ENCODE data around the gene KIF1C. TPM values are rescaled to one million over a fixed set of nuclear protein-coding genes. Genes with fewer than 3 reads are reported as not detected.

The KIF1C gene
- total RNA-seq, result 1.1 TPM

DNA sequence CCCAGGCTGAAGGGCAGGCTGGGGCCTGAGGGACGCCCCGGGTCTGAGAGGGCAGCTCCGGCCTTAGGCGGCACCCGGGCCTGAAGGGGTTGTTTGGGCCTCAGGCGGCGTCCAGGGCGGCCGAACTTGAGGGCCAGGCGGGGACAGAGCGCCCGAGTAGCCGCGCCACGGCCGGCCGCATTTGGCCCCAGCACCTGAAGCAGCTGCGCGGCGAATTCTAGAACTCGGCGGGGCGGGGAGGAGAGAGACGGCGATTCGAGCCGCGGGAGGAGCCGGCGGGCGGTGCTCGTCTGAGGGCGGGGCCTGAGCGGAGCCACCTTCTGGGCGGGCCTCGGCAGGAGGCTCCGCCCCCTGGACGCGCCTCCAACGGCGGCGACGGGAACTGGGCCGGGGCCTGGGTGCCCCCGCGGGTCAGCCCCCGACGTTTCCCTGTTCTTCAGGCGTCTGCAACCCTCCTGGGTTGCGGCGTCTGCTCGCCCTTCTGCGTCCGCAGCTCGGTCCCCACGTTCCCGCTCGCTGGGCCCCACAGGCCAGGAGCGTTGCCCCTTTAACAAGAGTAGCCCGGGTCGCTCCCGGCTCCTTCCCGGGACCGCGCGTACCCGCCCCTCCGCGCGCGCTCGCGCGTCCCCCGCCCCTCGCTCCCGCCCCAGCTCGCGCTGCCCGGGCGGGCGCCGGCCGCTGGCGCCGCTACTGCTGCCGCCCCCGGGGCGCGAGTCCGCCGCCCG, at the start of gene KIF1C, which contains the start of gene INCA1:
Gene KIF1C (plus strand): TSS at position 649 of the 725 bp plus-strand sequence. CDS start 2,297 bp downstream, outside the sequence.
Gene INCA1 (minus strand): TSS at position 221 of the 725 bp plus-strand sequence. CDS start 3,085 bp downstream, outside the sequence.
- peak; percentile 80 to 88 (median 86) for DNase-seq (ENCODE audit: low read depth in 2 of 3, low spot score in 2 of 3)

DNA sequence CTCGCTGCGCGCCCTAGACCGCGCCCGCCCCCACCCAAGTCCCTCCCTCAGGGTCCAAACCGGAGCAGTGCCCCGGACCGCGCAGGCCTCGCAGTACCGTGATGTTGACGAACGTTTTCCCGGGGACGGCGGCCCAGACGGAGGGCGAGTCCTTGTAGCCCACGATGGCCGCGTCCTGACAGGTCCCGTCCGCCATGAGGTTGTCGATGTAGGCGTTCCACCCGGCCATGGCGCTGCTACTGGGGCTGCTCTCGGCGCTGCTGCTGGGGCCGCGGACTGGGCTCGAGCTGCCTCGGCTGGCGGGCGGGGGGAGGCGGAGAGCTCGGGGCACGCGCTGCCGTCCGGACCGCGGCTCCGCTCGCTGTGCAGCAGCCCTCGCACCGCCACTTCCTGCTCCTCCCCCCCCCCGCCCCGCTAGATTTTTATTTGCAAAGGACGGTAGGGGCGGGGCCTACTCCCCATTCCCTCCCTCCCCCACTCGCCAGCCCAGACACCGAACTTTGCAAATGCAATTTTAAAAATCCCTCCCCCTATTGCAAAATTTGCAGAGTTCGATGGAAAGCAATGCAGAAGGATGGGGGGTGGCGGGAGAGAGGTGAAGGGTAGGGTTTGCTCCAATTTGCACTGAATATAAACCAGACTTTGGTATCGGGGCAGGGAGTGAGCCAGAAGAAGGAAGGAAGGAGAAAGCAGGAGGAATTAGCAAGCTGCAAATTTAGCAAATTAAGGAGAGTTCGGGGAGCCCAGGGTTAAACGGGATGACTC, 49.4 kb upstream of the KIF1C start, which contains the start of gene PFN1:
Gene PFN1 (minus strand): TSS at position 365 of the 765 bp plus-strand sequence. CDS start 136 bp downstream, at position 229.
- DNase-seq (ENCODE audit: low read depth in 2 of 3, low spot score in 2 of 3), result peak; percentile 82 to 94 (median 92)

DNA sequence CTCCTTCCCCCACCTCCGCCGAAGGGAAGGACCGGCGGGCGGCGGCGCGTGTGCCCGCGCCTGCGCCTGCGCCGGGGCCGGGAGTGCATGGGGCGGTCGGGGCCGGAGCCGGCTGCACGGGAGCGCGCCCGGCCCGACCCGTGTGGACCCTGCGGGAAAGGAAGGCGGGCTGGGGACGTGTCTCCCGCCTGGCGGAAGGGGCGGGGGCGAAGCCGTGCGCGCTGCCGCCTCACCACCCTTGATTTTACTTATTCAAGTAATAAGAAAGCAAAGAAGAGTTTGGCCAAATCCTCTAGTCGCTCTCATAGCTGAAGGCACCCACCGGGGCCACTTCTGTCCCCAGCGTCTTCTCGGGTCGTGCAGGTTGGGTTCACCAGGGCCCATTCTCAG, 48.8 kb upstream of the KIF1C start:
- peak in 2 of 3 donors; percentile 75 to 86 for DNase-seq (ENCODE audit: low read depth in 2 of 3, low spot score in 2 of 3)

DNA sequence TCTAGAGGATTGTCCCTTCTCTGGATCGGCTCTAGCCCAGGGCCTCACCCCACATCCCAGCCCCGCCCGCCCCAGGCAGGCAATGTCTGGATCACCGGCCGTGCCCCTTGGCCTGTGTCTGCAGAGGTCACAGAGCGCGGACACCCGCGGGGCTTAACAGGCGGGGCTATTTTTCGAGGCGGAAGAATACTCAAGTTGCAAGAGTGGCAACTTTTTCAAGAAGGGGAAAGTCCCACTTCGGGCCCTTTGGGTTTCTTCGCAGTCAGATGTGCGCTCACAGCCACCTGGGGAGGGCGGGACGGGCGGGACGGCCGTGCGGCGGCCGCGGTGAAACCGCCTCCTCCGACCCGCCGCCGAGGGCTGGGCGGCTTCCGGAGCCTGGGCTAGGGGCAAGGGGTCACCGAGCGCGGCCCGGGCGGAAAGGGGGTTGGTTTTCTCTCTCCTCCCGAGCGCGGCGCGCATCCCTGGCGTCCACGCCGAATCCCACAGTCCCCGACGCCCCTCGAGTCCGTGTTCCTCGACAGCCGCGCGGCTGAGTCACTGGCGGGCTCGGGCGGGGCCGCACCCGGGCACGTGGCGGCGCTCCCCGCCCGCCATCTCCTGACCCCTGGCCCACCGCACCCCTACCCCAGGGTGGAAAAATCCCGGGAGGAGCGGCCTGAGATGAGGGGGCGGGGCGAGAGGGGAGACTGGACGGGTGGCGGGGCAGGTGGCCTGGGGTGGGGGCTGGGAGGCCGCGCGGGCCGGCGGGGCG, 48.3 kb upstream of the KIF1C start:
- DNase-seq (ENCODE audit: low read depth in 2 of 3, low spot score in 2 of 3), result peak; percentile 78 to 88 (median 80)

DNA sequence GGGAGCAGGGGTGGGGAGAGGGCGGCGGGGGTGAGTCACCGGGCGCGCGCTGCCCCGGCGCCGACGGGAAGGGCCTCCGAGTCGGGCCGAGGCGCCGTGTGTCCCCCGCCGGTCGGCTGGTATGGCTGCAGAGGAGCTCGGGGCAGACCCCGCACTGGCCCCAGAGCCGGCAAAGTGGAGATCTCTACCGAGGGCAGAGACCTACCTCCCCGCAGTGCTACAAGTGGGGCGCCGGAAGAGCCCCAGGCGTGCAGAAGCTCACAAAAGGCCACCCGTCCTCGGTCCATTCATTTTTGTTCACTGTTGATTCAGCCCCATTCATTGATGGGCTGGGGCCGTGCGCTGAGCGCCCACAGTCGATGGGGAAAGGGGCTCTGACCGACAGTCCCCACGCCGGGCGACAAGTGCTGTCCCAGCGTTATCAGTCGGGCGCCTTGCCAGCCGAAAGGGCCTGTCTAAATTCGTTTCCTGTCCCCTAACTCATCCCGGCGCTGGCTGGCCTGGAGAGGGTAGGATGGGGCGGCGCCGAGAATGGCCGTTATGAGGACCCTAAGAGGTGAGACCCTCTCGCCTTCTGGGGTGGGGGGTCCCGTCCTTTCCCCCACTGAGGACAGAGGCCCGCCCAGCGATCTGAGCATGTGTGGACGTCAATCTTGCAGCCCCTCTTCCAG, 47.5 kb upstream of the KIF1C start:
- DNase-seq (ENCODE audit: low read depth in 2 of 3, low spot score in 2 of 3), result no peak

DNA sequence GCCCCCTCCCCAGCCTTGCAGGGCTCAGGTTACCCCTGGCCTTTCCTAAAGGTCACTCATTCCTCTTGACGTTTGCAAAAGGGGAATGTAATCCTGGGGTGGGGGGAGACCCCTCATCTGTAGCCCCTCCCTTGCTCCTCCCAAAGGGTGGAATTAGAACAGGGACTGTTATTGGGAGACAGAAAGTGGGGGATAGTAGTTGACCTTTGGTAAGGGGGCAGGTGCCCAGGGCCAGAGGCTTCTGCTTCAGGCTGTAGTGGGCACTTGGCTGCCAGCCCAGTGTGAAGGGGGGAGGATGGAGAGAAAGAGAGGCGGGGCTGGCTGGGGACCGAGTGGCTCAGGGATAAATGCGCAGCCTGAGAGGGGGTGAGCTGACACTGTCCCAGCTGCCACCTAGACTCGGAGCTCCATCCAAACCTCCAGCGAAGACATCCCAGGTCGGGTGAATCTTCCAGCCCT, 47.0 kb upstream of the KIF1C start, which contains the start of gene ENO3:
Gene ENO3 (plus strand): TSS at position 374 of the 459 bp plus-strand sequence. CDS start 711 bp downstream, outside the sequence.
- DNase-seq (ENCODE audit: low read depth in 2 of 3, low spot score in 2 of 3), result no peak

DNA sequence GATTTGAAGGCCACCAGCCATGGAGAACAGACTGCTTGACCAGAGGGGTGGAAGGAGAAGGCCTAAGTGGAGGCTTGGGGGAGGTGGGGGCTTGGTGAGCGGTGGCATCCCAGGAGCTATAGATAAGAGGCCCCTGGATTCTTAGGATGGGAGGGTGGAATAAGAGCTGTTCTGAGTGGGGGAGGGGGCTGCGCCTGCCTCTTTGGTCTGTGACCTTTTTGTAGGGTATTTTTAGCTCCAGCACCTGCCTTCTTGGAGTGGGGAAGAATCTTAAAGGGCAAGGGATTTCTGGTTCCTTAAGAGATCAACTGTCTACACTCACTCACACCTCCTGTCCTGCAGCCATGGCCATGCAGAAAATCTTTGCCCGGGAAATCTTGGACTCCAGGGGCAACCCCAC, 46.3 kb upstream of the KIF1C start:
- no peak for DNase-seq (ENCODE audit: low read depth in 2 of 3, low spot score in 2 of 3)

DNA sequence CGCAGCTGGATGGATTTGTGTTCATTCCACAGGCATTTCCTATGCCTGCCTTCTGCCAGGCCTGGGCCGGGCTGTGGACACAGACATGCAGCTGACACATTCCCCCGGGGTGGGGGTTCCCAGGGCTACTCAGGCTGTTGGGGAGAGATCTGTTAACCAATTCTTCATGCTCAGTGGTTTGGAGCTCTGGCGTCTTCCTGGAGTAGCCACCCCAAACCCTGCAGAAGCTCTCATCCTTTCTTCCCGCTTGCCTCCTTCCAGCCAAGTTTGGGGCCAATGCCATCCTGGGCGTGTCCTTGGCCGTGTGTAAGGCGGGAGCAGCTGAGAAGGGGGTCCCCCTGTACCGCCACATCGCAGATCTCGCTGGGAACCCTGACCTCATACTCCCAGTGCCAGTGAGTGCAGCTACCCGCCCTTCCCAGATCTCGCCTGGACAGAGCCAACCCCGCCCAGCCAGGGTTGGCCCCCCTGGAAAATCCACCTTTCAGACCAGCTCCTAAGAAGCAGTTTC, 44.2 kb upstream of the KIF1C start:
- no peak for DNase-seq (ENCODE audit: low read depth in 2 of 3, low spot score in 2 of 3)

DNA sequence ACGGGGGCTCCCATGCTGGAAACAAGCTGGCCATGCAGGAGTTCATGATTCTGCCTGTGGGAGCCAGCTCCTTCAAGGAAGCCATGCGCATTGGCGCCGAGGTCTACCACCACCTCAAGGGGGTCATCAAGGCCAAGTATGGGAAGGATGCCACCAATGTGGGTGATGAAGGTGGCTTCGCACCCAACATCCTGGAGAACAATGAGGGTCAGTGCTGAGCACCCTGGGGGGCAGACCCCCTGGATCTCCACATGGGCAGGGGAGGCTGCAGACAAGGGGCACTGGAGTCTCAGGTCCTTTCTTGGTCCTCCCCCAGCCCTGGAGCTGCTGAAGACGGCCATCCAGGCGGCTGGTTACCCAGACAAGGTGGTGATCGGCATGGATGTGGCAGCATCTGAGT, 42.7 kb upstream of the KIF1C start:
- no peak for DNase-seq (ENCODE audit: low read depth in 2 of 3, low spot score in 2 of 3)

DNA sequence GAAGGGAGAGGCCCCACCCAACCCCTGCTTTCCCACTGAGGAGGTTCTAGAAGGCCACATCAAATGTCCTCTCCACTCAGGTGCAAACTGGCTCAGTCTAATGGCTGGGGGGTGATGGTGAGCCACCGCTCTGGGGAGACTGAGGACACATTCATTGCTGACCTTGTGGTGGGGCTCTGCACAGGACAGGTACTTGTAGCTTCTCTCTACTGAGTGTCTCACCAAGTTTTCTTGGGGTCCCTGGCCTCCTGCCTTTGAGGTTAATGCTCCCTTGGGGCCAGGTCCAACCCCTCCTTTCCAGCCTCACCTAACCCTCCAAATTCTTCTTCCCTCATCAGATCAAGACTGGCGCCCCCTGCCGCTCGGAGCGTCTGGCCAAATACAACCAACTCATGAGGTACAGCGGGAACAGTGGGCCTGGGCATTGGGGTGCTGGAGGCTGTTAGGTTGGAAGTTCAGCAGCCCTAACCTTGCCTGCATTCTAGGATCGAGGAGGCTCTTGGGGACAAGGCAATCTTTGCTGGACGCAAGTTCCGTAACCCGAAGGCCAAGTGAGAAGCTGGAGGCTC, 41.2 kb upstream of the KIF1C start:
- peak in 1 of 3 donors; percentile 65 for DNase-seq (ENCODE audit: low read depth in 2 of 3, low spot score in 2 of 3)

DNA sequence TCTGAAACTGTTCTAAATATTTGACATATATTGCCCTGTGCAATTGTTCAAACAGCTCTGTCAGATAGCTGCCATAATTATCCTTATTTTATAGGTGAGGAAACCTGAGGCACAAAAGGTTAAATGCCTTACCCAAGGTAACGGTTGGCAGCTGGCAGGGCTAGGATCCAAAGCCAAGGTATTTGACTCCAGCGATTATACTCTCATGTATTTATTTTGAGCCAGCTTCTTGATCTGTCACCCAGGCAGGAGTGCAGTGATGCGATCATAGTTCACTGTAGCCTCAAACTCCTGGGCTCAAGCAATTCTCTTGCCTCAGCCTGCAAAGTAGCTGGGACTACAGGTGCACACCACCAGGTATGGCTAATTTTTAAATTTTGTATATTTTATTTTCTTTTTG, 39.6 kb upstream of the KIF1C start:
- no peak for DNase-seq (ENCODE audit: low read depth in 2 of 3, low spot score in 2 of 3)

DNA sequence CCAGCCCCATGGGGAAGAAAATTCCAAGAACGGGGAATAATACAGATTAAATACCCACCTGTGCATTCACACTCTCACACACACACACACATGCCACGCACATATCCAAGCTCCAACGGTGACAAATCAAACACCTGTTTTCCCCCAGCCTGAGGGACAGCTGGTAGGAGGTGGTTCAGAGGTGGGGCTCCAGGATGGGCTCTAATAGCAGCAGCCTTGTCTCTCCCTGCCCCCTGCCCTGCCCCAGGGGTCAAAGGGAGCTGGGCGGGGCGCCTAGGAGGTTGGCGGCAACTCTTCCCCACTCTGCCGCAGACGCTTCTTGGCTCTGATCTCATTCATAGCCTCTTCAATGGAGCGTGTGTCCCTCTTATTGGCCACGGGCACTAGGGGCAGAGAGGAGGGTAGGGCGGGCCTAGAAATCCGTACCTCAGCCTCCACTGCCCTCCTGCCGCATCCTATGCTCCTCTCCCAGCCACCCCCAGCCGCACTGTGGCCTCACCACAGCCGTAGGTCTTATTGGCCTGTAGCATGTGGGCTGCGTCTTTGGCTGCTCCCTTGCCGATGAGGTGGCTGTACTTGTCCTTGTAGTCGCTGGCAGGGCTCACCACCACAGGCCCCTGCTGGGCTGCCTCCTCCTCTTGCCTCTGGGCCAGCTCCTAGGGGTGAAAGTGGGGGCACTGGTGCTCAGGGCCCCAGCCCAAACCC, 38.3 kb upstream of the KIF1C start:
- no peak for DNase-seq (ENCODE audit: low read depth in 2 of 3, low spot score in 2 of 3)

DNA sequence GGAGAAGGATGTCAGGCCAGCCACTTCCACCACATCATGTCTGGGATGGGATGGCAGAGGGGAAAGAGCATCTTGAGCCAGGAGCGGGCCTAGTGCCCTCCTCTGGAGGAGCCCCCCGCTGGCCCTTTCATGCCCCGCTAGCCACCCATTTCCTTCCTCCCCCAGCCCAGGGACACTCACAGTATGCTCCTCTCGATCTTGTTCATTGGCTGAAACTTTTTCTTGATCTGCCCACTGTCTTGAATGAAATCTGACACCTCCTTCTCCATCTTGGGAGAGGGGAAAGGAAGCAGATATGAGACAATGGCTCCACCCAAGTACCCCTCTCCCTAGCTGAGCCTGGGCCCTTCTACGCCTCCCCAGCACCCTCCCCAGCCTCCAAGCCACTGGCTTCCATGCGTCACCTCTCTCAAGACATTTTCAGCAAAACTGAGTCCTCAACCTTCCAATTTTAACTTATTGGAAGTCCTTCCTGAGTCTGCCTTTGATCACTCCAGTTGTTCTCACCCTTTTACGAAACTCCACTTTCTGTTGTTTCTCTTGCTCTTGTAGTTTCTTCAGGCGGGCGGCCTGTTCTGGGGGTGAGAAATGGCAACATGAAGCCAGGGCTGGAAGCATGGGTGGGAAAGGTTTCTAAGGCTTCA, 37.3 kb upstream of the KIF1C start:
- DNase-seq (ENCODE audit: low read depth in 2 of 3, low spot score in 2 of 3), result no peak

DNA sequence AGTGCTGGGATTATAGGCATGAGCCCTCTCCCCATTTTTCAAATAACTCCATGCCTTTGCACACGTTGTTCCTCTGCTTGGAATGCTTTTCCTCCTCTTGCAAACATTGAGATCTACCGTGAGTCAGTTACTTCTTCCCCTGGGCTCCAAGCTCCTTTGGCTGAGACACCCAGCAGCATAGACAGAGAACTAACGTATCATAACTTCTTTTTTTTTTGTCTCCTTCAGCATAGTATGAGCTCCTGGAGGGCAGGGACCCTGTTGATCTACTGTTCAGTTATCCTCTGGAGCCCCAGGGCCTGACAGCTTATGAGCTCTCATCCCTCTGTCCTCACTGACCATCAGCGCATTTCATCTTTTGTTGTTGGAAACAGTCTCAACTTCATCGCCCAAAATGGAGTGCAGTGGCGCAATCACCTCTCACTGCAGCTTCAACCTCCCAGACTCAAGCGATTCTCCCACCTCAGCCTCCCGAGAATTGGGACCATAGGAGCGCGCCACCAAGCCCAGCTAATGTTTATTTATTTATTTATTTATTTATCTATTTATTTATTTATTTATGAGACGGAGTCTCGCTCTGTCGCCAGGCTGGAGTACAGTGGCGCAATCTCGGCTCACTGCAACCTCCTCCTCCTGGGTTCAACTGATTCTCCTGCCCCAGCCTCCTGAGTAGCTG, 32.3 kb upstream of the KIF1C start:
- no peak for DNase-seq (ENCODE audit: low read depth in 2 of 3, low spot score in 2 of 3)

DNA sequence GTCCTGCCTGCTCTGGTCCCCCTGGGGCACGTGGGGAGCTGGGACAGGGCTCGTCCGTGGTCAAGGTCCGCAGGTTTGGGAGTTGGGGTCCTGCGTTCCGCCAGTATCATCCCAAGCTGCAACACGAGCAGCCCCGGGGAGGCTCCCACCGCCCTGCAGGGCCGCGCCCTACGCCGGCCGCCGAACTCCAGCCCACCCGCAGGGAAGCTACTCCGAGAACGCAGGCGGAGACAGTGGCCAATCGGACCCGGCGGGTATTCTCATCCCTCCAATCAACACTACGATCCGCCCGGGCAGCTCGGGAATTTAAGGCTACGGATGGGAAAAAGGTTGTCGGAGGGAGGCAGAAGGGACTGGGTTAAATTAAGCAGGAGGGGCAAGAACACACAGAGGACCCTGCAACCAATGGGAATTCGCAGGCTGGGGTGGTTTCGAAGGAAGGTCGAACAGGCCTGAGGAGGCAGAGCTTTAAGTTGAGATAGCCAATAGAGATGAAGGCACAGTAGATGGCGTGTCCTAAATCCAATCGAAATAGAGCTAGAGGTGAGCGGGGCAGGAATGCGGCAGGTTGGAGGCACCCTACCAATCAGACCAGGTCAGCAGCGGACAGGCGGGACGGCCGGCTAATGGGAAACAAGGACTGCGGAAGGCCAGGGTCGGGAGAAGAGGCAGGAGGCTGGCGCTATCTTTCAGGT, 30.8 kb upstream of the KIF1C start:
- peak in 2 of 3 donors; percentile 99 to 100 for DNase-seq (ENCODE audit: low read depth in 2 of 3, low spot score in 2 of 3)

DNA sequence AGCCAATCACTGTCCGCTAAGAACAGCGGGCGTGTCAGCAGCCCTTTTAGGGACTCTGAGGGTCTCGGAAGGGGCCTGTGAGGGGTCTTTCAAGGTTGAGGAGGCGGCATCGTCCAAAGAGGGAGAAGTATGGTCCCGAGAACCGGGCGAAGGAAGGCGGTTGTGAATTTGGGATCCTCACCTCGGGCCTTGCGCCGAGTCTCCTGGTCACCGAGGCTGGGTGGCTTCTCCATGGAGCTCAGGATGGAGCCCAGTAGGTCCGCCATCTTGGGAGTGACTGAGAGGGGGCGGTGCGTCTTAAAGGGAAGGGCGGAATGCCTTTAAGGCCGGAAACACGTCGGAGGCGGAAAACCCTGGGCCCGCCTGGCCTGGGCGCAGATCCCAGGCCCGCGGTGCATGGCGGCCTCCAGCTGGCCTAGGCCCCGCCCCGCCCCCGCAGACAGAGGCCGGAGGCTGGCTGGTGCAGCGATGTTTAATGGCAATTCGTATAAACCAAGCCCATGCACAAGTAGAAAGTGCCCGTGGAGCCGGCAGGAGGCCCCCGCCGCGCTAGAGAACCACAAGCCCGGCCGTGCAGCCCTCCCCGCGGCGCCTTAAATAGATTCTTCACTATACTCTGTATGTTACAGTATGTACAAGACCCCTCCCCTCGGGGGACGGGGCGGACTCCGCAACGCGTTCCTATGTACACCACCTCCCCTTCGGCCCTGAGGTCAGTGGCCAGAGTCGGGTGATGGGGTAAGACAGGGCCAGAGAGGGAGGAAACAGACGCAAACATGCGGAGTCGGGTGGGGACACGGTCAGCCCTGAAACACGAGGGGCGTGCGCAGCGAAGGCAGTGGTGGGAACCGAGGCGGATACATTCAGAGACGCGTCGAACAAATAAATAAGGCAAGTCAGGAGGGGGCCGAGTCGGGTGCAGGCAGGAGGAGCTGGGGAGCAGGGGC, 29.9 kb upstream of the KIF1C start, which contains the start of gene SPAG7:
Gene SPAG7 (minus strand): TSS at position 279 of the 947 bp plus-strand sequence. CDS start 13 bp downstream, at position 266.
- DNase-seq (ENCODE audit: low read depth in 2 of 3, low spot score in 2 of 3), result peak; percentile 95 to 98 (median 97)
